HG02642 (cell line): Measurements from ENCODE around the gene ATXN2.
"Not testable (repeated sequence)": the region's sequence is repeated elsewhere in the genome, so short reads cannot be mapped to it uniquely, and the experiment has no call there.

Source experiments
- ATAC-seq: cut with Tn5 transposase; IDR thresholded peaks from one replicate; pipeline ENCODE4 v1.9.1; 2021; ENCODE audit warnings: mild to moderate bottlenecking; ENCODE audit not compliant: unreplicated experiment, poor library complexity

The ATXN2 gene

DNA sequence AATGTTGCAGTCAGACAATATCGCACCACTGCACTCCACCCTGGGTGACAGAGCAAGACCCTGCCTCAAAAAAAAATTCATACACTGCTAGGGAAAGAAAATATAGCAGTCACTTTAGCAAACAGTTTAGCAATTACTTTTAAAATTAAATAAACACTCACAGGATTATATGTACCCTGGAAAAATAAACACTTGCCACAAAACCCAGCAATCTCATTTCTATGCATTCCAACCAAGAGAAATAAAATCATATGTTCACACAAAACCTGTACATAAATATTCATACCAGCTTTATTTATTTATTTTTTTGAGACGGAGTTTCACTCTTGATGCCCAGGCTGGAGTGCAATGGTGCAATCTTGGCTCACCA, 20.2 kb downstream of the ATXN2 start:
- ATAC-seq = no peak

DNA sequence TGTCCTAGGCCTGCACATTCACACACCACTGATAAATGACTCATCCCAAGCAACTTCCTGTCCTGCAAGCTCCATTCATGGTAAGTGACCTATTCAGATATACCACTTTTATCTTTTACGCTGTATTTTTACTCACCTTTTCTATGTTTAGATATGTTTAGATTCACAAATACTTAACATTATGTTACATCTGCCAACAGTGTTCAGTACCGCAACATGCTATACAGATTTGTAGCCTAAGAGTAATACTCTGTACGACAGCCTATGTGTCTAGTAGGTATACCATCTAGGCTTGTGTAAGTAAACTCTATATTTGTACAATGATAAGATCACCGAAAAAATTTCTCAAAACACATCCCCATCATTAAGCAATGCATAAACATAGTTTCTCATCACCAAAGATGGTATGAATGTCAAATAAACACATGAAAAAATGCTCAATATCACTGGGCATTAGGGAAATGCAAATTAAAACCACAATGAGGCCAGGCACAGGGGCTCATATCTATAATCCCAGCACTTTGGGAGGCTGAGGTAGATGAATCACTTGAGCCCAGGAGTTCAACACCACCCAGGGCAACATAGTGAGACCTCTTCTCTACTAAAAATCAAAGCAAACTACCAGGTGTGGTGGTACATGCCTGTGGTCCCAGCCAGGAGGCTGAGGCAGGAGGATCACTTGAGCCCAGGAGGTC, 20.7 kb downstream of the ATXN2 start:
- no peak for ATAC-seq

DNA sequence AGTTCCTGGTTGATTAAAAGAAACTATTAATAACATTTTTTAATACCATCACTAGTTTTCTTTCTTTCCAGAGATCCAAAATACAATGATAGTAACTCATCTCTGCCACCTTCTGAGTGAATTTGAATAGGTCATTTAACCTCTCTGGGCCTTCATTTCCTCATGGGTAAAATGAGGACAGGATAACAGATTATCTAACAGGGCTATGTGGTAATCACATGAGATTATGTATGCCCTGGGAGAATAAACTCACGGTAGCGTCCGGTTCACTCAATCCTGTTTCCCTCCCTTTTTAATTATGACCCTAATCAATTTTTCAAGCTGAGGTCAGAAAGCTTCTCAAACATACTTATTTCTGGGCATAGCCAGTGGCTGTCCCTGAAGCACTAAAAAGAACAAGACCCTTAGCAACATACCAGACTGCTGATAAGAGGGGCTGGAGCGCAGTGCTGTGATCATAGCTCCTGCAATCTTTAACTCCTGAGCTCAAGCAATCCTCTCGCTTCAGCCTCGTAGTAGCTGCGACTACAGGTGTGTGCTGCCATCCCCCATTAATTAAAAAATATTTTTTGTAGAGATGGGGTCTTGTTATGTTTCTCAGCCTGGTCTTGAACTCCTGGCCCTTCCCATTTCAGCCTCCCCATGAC, 24.2 kb downstream of the ATXN2 start:
- ATAC-seq = no peak

DNA sequence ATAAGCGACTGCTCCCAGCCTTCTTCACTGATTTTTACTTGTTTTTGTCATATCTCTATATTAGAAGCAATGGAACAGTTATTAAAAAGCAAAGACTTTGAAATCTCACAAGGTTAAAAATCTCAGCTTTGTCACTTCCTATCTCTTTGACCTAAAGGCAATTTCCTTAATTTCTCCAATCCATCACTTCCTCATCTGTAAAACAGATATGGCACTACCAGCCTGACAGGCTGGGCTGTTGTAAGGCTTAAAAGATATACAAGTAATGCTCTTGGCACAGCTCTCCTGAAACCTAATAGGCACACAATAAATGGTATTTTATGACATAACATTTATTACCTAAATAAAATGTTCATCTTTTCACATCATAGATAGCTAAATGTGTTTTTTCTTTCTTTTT, 25.6 kb downstream of the ATXN2 start:
- ATAC-seq = no peak

DNA sequence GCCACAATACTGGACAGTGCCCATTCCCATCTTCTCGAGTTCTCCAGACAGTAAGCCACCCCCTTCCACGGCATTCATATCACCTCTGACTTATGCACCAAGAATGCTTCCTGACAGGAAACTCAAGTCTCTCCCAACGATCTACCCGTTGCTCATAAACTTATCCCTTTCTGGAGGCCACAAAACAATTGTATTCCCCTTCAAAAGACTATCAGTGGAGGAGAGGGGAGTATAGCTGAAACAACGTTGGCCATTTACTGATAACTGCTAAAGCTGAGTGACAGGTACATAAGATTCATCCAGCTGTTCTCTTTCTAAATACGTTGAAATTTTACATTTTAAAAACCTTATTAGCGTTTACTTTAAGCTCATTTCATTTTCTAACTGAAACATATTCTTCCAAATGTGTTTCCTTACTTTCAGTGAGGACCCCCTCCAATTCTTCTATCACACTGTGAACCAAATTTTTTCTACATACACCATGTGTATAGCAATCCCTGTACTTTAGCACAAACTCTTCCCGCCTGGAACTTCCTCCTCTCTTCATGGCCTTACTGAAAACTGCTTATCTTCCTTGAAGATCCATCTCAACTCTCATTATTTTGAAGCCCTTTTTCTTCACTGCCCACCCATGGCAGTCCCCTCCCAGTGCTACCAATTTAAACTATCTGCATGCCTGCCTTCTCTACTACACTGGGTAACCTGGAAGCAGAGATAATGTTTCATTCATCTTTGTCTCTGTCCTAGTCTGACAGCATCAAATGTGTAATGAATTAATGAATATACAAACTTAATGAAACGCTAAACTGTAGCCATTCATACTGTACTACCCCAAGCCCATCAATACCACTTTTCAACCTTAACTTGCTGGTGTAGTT, 28.8 kb downstream of the ATXN2 start:
- no peak for ATAC-seq

DNA sequence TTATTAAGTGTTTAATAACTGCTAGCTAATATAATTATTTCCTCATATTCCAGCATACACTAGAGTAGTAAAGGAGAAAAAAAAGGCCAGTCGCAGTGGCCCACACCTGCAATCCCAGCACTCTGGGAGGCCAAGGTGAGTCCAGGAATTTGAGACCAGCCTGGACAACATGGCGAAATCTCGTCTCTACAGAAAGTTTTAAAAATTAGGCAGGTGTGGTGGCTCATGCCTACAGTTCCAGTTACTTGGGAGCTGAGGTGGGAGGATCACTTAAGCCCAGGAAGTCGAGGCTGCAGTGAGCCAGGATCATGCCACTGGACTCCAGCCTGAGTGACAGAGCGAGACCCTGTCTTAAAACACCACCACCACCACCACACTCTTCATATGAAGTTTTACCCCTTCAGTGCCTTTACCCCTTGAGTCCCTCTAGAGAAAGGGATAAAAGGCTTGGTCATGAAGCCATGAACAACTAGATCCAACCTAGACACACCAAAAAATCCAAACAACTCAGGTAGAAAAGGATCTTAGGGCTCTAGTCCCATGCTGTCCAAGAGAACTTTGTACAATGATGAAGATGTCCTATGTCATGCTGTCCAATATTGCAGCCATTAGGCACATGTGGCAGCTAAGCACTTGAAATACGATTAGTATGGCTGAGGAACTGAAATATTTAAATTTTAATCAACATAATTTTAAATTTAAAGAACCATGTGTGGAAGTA, 29.6 kb downstream of the ATXN2 start:
- ATAC-seq = no peak

DNA sequence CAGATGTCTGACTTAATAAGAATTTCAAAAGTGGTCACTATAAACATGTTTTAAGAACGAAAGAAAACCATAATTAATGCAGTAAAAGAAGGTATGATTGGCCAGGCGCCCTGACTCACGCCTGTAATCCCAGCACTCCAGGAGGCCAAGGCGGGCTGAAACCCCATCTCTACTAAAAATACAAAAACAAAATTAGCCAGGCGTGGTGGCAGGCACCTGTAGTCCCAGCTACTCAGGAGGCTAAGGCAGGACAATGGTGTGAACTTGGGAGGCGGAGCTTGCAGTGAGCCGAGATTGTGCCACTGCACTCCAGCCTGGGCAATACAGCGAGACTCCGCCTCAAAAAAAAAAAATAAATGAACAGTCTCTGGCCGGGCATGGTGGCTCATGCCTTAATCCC, 38.3 kb downstream of the ATXN2 start:
- not testable (repeated sequence) for ATAC-seq

DNA sequence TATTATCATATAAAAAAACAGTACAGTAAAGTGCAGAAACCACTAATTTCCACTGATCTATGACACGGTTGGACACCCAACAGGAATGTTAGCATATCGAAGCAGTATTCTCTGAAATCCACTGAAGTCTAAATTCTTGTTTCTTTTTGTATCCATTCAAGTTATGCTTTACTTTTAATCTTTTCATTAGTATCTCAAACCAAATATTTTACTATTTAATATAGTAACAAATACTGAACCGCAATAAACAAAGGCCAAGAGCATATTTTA, 41.1 kb downstream of the ATXN2 start:
- ATAC-seq = no peak

DNA sequence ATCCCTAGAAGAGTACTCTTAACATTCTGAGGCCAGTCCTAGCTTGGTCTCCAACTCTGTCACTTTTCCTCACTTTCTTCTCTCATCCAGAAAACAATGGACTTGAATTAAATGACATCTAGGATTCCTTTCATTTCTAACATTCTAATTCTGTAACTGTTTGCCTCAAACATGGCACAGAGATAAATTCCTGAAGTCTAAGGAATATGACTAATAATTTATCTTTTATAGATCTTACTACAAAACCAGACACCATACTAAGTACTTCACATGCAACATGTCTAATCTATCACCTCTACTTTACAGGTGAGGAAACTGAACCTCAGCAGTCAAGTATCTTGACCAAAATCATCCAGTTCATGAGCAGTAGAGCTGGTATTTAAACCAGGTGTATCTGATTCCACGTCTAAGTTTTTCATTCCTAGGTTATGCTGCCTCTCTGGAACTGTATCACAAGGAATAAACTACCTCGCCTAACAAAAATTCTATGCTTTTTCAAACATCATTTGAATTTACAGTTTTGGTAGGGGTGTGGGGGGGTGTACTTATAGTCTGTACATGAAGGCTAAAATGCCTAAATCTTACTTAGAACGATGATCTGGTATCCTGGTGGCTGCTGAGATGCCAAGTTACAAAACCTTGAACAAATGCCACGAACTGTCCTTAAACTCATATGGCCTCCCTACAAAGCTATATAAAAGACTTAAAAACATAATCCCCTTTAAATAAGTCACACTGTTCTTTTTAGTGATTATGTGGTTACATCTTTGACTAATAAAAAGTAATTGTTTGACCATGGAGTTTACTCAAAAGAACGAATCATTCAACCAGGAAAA, 41.6 kb downstream of the ATXN2 start:
- no peak for ATAC-seq

DNA sequence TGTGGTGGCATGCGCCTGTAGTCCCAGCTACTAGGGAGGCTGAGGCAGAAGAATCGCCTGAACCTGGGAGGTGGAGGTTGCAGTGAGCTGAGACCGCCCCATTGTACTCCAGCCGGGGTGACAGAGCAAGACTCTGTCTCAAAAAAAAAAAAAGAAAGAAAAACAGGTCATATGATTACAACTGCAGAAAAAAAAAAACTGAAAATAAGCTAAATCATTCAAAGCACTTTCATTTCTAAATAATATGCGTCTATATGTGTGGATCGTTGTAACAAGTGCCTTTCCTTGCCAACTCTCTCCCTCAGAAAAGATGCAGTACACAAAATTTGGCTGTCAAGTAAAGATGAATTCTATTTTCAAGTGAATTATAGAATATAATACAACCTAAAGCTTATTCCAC, 42.4 kb downstream of the ATXN2 start:
- no peak for ATAC-seq

DNA sequence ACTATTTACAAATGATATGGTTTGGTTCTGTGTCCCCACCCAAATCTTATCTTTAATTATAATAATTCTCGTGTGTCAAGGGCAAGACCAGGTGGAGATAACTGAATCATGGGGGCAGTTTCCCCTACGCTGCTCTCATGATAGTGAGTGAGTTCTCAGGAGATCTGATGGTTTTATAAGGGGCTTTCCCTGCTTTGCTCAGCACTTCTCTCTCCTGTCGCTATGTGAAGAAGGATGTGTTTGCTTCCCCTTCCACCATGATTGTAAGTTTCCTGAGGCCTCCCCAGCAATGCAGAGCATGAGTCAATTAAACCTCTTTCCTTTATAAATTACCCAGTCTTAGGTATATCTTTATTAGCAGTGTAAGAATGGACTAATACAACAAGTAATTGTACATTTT, 43.8 kb downstream of the ATXN2 start:
- ATAC-seq = not testable (repeated sequence)

DNA sequence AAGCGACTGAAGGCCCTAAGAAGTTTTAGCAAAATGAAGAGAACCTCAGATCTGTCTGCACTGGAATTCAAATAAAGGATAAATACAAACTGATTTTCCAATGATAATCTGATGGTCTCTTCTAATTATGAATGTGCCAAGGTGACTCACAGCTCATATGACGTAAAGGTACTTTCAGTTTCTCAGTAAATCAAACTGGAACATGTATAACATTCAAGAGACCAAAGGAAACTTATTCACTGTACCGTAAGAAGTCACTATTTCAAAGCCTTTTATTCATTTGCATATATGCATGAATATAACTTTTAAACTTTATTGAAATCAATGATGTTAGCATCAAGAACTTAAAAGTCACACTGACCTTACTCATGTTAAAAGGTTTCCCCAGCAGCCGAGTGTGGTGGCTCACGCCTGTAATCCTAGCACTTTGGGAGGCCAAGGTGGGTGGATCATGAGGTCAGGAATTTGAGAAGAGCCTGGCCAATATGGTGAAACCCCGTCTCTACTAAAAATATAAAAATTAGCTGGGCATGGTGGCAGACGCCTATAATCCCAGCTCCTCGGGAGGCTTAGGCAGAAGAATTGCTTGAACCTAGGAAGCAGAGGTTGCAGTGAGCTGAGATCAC, 52.2 kb downstream of the ATXN2 start:
- ATAC-seq = no peak

DNA sequence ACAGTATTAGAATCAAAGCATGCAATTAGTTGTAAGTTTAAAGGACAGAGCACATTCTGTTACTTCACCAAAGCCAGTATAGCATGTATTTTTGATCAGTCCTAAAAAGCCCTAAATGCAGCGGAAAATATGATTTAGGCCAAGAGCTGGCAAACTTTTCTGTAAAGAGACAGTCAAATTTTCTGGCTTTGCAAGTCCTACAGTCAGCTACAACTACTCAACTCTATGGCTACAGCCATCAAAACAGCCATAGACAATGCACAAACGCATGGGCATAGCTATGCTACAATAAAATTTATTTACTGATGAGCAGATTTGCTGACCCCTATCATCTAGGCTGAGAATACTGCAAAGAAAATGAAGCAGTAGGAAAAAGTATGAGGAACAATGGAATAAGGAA, 52.9 kb downstream of the ATXN2 start:
- no peak for ATAC-seq

DNA sequence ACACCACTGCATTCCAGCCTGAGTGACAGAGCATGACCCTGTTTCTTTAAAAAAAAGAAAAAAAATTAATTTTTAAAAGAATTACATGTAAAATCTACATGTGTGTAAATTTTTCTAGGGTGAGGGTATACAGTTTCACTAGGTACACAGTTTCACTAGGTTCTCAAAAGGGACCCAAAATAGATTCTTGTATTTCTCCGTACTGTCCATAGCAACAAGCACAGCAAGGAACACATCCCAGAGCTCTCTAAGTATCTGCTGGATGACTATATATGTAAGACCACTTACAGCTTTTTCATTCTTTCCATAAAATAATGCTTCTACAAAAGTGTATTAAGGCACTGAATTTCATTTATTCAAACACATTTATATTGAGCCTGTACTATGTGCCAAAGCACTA, 55.1 kb downstream of the ATXN2 start:
- ATAC-seq = no peak

DNA sequence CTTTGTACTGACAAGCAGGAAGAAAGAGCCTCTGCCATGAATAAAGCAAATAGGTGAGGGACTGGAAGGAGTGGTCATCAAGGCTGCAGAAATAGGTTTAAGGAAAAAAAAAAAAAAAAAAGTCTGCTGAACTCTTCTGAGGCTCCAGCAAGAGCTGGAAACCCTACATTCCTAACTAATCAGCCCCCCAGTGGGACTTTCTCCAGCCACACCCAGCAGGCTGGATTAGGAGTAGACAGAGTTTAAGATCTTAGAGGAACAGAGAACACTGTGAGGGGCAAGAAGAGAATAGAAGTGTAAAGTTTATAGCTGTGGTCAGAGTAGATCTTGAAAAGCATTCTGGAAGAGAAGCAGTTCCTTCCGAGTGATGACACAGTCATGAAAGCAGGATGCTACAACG, 66.4 kb downstream of the ATXN2 start:
- no peak for ATAC-seq

DNA sequence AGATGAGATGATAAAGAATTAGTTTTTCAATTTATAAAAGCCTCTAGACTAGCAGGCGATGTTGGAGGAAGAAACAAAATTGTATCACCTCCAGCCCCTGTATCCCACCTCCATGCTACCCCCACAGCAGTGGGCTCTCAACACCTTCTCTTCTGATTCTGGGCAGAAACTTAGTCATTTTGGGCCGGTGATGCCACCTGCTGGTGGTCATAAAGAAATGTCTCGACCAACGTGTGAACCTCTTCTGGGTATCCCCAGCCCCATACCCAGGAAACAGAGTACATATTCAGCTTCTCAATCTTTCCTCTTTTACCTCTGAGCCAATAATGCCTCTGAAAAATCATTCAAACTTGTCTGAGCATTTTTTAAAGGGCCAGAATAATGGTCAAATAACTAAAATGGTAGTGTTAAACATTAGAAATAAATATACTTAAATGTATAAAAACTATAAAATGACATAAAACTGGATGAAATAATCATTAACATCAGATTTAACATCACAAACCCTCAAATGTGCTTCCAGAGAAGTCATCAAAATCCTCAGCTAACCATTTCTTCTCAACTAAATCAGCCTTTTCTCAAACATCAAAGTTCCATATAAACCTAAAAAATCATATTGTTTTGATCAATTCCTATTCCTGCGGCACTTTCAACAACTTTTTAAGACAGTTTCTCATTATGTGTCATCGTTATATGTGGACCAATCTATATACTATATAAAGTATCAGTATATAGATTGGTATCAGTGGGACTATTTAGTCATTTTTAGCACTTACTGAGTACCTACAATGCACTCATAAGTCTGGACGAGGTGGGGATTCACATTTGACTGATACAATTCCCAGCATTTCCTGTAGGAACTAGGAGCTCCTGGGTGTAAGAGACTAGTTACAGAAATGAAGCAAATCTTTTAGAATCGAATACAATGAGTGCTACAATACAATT, 69.4 kb downstream of the ATXN2 start:
- ATAC-seq = no peak

DNA sequence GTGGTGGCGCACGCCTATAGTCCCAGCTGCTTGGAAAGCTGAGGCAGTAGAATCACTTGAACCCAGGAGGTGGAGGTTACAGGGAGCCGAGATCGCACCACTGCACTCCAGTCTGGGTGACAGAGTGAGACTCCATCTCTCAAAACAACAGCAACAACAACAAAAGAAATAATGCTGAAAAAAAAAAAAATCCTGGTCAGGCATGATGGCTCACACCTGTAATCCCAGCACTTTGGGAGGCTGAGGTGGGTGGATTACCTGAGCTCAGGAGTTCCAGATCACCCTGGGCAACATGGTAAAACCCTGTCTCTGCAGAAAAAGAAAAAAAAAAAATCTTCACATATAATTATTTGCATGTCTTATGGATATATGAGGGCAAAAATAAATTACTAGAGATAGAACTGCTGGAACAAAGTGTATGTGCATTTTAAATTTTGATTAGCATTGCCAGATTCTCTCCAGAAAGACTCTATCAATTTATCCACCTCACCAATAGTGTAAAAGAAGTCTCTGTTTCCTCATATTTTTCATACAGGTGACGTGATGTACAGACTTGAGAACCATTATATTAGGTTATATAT, 75.4 kb downstream of the ATXN2 start:
- ATAC-seq = no peak

DNA sequence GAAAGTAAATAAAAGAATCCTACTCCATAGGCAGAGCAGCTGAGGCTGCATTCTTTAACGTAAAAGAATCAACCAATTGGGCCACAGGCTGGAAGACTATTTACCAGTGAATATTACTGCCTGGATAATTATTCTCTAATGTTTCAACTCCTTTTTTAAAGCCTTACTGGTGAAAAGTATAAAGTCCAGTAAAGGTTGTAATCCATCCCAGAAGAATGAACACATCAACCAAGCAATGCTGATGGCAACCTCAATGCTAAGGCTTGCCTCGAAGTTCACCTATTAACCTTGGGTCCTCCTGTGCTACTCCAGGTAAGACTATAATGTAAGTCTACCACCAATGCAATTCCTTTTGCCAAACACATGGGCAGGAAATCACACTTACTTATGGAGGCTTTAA, 77.3 kb downstream of the ATXN2 start:
- ATAC-seq = no peak
